H1 (cell line): ENCODE results near the gene SNTG2. TPM values are rescaled to one million over a fixed set of nuclear protein-coding genes. Genes with fewer than 3 reads are reported as not detected.

Experiments
- CTCF ChIA-PET: fragments of 300-600 bp; sonication (Branson Sonifier 250); formaldehyde crosslinking; loops from one replicate; lab custom pipeline; 2021; ENCODE audit not compliant: partially characterized antibody; lab: Charles Lee
- POLR2A ChIA-PET: fragments of 300-600 bp; sonication (Branson Sonifier 250); formaldehyde crosslinking; loops from one replicate; lab custom pipeline; 2021; ENCODE audit warnings: inconsistent platforms; ENCODE audit not compliant: partially characterized antibody; lab: Charles Lee
- DNase-seq, 2 experiments: peaks; one replicate each; pipeline versions ENCODE4 v3.0.0 to v3.0.0-alpha.2; 2010 to 2022; ENCODE audit warnings: low spot score in 2 of 2, low read depth in 1 of 2, mixed read lengths in 1 of 2
- FAIRE-seq: peaks from 2 replicates; lab custom pipeline; 2011; peaks lifted over from hg19 to GRCh38; lab: Jason Lieb, UNC
- H2AFZ ChIP-seq: 2 replicates; pipeline ENCODE4 v1.8.1; 2012; ENCODE audit warnings: low read length, inconsistent platforms
- H2AK5ac ChIP-seq: 2 replicates; pipeline ENCODE4 v1.6.1; 2013; ENCODE audit warnings: low read depth, low read length
- H2BK120ac ChIP-seq: replicated peaks from 2 replicates; pipeline ENCODE3; 2013; ENCODE audit warnings: low read depth, low read length, inconsistent platforms
- H2BK12ac ChIP-seq: 2 replicates; pipeline ENCODE4 v1.6.1; 2013; ENCODE audit warnings: low read depth, low read length
- H2BK15ac ChIP-seq: 2 replicates; pipeline ENCODE4 v1.6.1; 2013; ENCODE audit warnings: low read length
- H2BK20ac ChIP-seq: 2 replicates; pipeline ENCODE4 v1.6.1; 2013; ENCODE audit warnings: low read length
- H2BK5ac ChIP-seq: 2 replicates; pipeline ENCODE4 v1.6.1; 2013; ENCODE audit warnings: low read depth, low read length
- H3K14ac ChIP-seq: 2 replicates; pipeline ENCODE4 v1.6.1; 2013; ENCODE audit warnings: inconsistent platforms; ENCODE audit not compliant: insufficient read length
- H3K18ac ChIP-seq: 2 replicates; pipeline ENCODE4 v1.6.1; 2013; ENCODE audit warnings: low read length; ENCODE audit errors: extremely low read depth
- H3K23ac ChIP-seq: 2 replicates; pipeline ENCODE4 v1.6.1; 2013; ENCODE audit warnings: inconsistent platforms; ENCODE audit not compliant: insufficient read length
- H3K23me2 ChIP-seq: 2 replicates; pipeline ENCODE4 v1.6.1; 2013; ENCODE audit warnings: low read depth, low read length
- H3K27ac ChIP-seq: 2 replicates; pipeline ENCODE4 v1.6.1; 2011; ENCODE audit warnings: low read depth, low read length, inconsistent platforms
- H3K27me3 ChIP-seq, 4 experiments: replicated peaks in 1 of 4; 1 replicate in 1 of 4; 2 replicates in 3 of 4; pipeline versions ENCODE4 v1.6.1 to v1.8.1; 2011 to 2013; ENCODE audit warnings: low read length in 3 of 4, mild to moderate bottlenecking in 3 of 4, inconsistent platforms in 2 of 4, mixed read lengths in 2 of 4, moderate library complexity in 1 of 4; ENCODE audit not compliant: control insufficient read depth in 3 of 4, insufficient read depth in 3 of 4; ENCODE audit errors: extremely low read depth in 1 of 4
- H3K36me3 ChIP-seq, 4 experiments: 2 replicates each; pipeline versions ENCODE4 v1.6.1 to v1.8.1; 2011 to 2013; ENCODE audit warnings: mild to moderate bottlenecking in 4 of 4, low read length in 3 of 4, moderate library complexity in 2 of 4, control low read depth in 1 of 4, inconsistent platforms in 1 of 4; ENCODE audit not compliant: insufficient read depth in 4 of 4, control insufficient read depth in 2 of 4
- H3K4ac ChIP-seq: replicated peaks from 2 replicates; pipeline ENCODE3; 2013; ENCODE audit warnings: low read length, low read depth, mixed read lengths, inconsistent platforms; ENCODE audit not compliant: insufficient read length
- H3K4me1 ChIP-seq, 4 experiments: replicated peaks in 1 of 4; 1 replicate in 1 of 4; 2 replicates in 3 of 4; pipeline versions ENCODE4 v1.6.1 to v1.8.1; 2011 to 2013; ENCODE audit warnings: low read length in 3 of 4, inconsistent platforms in 2 of 4, mixed read lengths in 1 of 4; ENCODE audit not compliant: insufficient read depth in 4 of 4, control insufficient read depth in 3 of 4
- H3K4me2 ChIP-seq, 2 experiments: 2 replicates each; pipeline versions ENCODE4 v1.6.1 to v1.8.1; 2011 to 2013; ENCODE audit warnings: low read depth in 2 of 2, low read length in 2 of 2, control low read depth in 1 of 2, inconsistent platforms in 1 of 2, mild to moderate bottlenecking in 1 of 2; ENCODE audit not compliant: insufficient read depth in 1 of 2
- H3K4me3 ChIP-seq, 4 experiments: fragments of 200-600, 300-600 bp in 1 of 4; sonication (generic), shearing (Covaris generic), sonication (Bioruptor Twin) in 1 of 4; 2 replicates each; pipeline versions ENCODE4 v1.5.1 to v1.8.1; 2011 to 2016; ENCODE audit warnings: low read length in 4 of 4, low read depth in 3 of 4, control low read depth in 2 of 4, inconsistent platforms in 2 of 4, mild to moderate bottlenecking in 2 of 4, mixed read lengths in 1 of 4, moderate library complexity in 1 of 4; ENCODE audit not compliant: insufficient read depth in 2 of 4; ENCODE audit errors: extremely low read depth in 1 of 4
- H3K56ac ChIP-seq: replicated peaks from 2 replicates; pipeline ENCODE3; 2013; ENCODE audit warnings: low read depth, mild to moderate bottlenecking, mixed read lengths, low read length, inconsistent platforms; ENCODE audit not compliant: insufficient read length
- H3K79me1 ChIP-seq: 2 replicates; pipeline ENCODE4 v1.6.1; 2013; ENCODE audit warnings: low read depth, low read length, control low read depth
- H3K79me2 ChIP-seq, 2 experiments: 2 replicates each; pipeline versions ENCODE4 v1.6.1 to v1.8.1; 2012 to 2013; ENCODE audit warnings: low read length in 2 of 2, mild to moderate bottlenecking in 2 of 2, inconsistent platforms in 1 of 2; ENCODE audit not compliant: insufficient read depth in 2 of 2, control insufficient read depth in 1 of 2
- H3K9ac ChIP-seq, 4 experiments: replicated peaks in 1 of 4; 1 replicate in 1 of 4; 2 replicates in 3 of 4; pipeline versions ENCODE4 v1.6.1 to v1.8.1; 2011 to 2013; ENCODE audit warnings: low read depth in 3 of 4, low read length in 3 of 4, control low read depth in 2 of 4, mild to moderate bottlenecking in 2 of 4, moderate library complexity in 2 of 4, inconsistent platforms in 1 of 4; ENCODE audit errors: extremely low read depth in 1 of 4
- H3K9me3 ChIP-seq, 2 experiments: 2 replicates each; pipeline versions ENCODE4 v1.6.1 to v1.8.1; 2012 to 2013; ENCODE audit warnings: mild to moderate bottlenecking in 2 of 2, moderate library complexity in 2 of 2, control low read depth in 1 of 2, inconsistent platforms in 1 of 2, low read depth in 1 of 2, low read length in 1 of 2, mixed read lengths in 1 of 2; ENCODE audit not compliant: insufficient read depth in 2 of 2
- H4K20me1 ChIP-seq, 2 experiments: replicated peaks in 1 of 2; 2 replicates each; pipeline versions ENCODE3 to v1.8.1; 2011 to 2013; ENCODE audit warnings: inconsistent platforms in 2 of 2, low read length in 2 of 2, mild to moderate bottlenecking in 1 of 2; ENCODE audit not compliant: insufficient read depth in 2 of 2, control insufficient read depth in 1 of 2
- H4K5ac ChIP-seq: 2 replicates; pipeline ENCODE4 v1.6.1; 2013; ENCODE audit warnings: low read length, low read depth, mixed read lengths, inconsistent platforms; ENCODE audit not compliant: insufficient read length
- H4K8ac ChIP-seq: 2 replicates; pipeline ENCODE4 v1.8.0; 2013; ENCODE audit warnings: mild to moderate bottlenecking, moderate library complexity, low read length, inconsistent platforms; ENCODE audit not compliant: insufficient read depth; ENCODE audit errors: extremely low read depth
- H4K91ac ChIP-seq: replicated peaks from 2 replicates; pipeline ENCODE3; 2013; ENCODE audit warnings: low read length, mixed read lengths, inconsistent platforms; ENCODE audit not compliant: insufficient read length
- KDM1A ChIP-seq: fragments of 200-600, 300-600 bp; sonication (generic); IDR thresholded peaks from 2 replicates; pipeline ENCODE4 v1.7.1; 2016; ENCODE audit warnings: mild to moderate bottlenecking, low read length, borderline replicate concordance
- TCF12 ChIP-seq: IDR thresholded peaks from 2 replicates; pipeline ENCODE4 v1.6.1; 2011; ENCODE audit warnings: low read depth, mild to moderate bottlenecking, low read length
- WGBS, 2 experiments: shearing (Covaris generic) in 1 of 2; methylation state at CpG; one replicate each; pipeline versions ENCODE4 v1.1.6 to v1.1.7; 2013 to 2015; ENCODE audit warnings: low lambda C conversion rate in 2 of 2, mixed read lengths in 2 of 2, inconsistent platforms in 1 of 2, low coverage in 1 of 2, missing lambda C conversion rate in 1 of 2; ENCODE audit not compliant: insufficient replicate concordance in 2 of 2, insufficient coverage in 1 of 2, insufficient read length in 1 of 2; ENCODE audit errors: extremely low coverage in 1 of 2, missing lambda C conversion rate in 1 of 2; 5-methylcytosine and 5-hydroxymethylcytosine counted together
- polyA plus RNA-seq, 7 experiments: library from polyadenylated mRNA; depleted of rRNA in 3 of 7; stranded (reverse) in 5 of 7; unstranded in 2 of 7; fragments of >200 nt in 5 of 7; fragments of 200-250 nt in 2 of 7; gene quantifications; 1 replicate in 5 of 7; 2 replicates in 1 of 7; 4 replicates in 1 of 7; pipeline versions ENCODE4 v1.2.1 to v1.2.3, GENCODE V29; 2011 to 2013; ENCODE audit warnings: missing spikeins in 2 of 7, mixed read lengths in 2 of 7
- total RNA-seq: library from RNA; stranded (reverse); fragmentation: NEBNext Ultra II Directional; extraction: Animal tissue kit (Norgen Biotek cat#: 25700); gene quantifications from 2 replicates; pipeline ENCODE4 v1.2.1, GENCODE V29; 2021

SNTG2 gene
- total and polyA plus RNA-seq, 2 of the 8 experiments (the other 6 are each of a cell fraction or from before 2014, with no cell fraction given) = 6.6 to 18.1 TPM

- POLR2A ChIA-PET = no interaction called here
- Histone ChIP-seq H2BK12ac (no peak overlapping the region), H2BK15ac (no peak overlapping the region), H2BK20ac (no peak overlapping the region), H3K79me2 (no peaks in the 10 kb centered on the region), H3K23ac (no peak overlapping the region), H3K4me1 (no peaks in the 10 kb centered on the region), H4K20me1 (peaks cover 6 to 7% of the 10 kb centered on the region in 2 experiments), H2BK120ac (no peak overlapping the region), H3K14ac (no peak overlapping the region), H4K8ac (no peak overlapping the region), H3K79me1 (peaks cover 2% of the 10 kb centered on the region; the same call in 1 of the 2 replicates), H3K23me2 (no peaks in the 10 kb centered on the region), H3K4ac (no peak overlapping the region), H2AFZ (no peak overlapping the region), H4K91ac (no peak overlapping the region), H4K5ac (no peak overlapping the region), H3K18ac (no peak overlapping the region), H3K27me3 (no peaks in the 10 kb centered on the region), H3K36me3 (peaks cover 0 to 4% (median 0%) of the 10 kb centered on the region in 4 experiments; a peak in 1 of 8 replicates), H3K4me3 (no peak overlapping the region), H3K56ac (no peak overlapping the region), H3K4me2 (no peak overlapping the region), H3K9me3 (no peaks in the 10 kb centered on the region), H2AK5ac (no peak overlapping the region), H3K27ac (no peak overlapping the region), H2BK5ac (no peak overlapping the region), H3K9ac (no peak overlapping the region)
- WGBS, 2 experiments = 93% methylated on average over 8 of the region's 8 CpGs; no CpG with 5 or more reads in 1 of the 2 experiments
- FAIRE-seq = no peak
- TF ChIP-seq KDM1A (no peak), TCF12 (no peak)
- CTCF ChIA-PET = interaction anchor here (1.4 to 1.8 kb wide), 2 partner anchors 16 to 56 kb away, joined by 4 read pairs; no protein-coding TSS in a partner anchor
- DNase-seq = no peak
These were observed 117.6 kb downstream of the SNTG2 start for GRCh38 chr2:1068241-1068640.
